MG63 (cell line): ENCODE measurements around the gene CMTM8. TPM values are rescaled to one million over a fixed set of nuclear protein-coding genes. Genes with fewer than 3 reads are reported as not detected.

Source experiments
- DNase-seq: peaks from one replicate; pipeline ENCODE4 v3.0.0-alpha.2; 2020
- H3K27me3 ChIP-seq: fragments of 250-450 bp; sonication (Bioruptor Pico); 2 replicates; pipeline ENCODE4 v1.5.1; 2020; ENCODE audit warnings: mild to moderate bottlenecking, moderate library complexity
- H3K36me3 ChIP-seq: fragments of 250-450 bp; sonication (Bioruptor Pico); 2 replicates; pipeline ENCODE4 v1.5.1; 2020; ENCODE audit warnings: mild to moderate bottlenecking, moderate library complexity
- H3K4me3 ChIP-seq: fragments of 250-450 bp; sonication (Bioruptor Pico); 2 replicates; pipeline ENCODE4 v1.5.1; 2020; ENCODE audit warnings: mild to moderate bottlenecking, moderate library complexity
- H3K9me3 ChIP-seq: fragments of 250-450 bp; sonication (Bioruptor Pico); 2 replicates; pipeline ENCODE4 v1.5.1; 2020; ENCODE audit warnings: mild to moderate bottlenecking, moderate library complexity
- total RNA-seq: library from RNA; depleted of rRNA; stranded (reverse); fragments of >200 nt; shearing (Covaris generic); gene quantifications from 2 replicates; pipeline ENCODE4 v1.2.3, GENCODE V29; 2014; ENCODE audit warnings: low replicate concordance

CMTM8 gene
- total RNA-seq, 1 experiment from 2014 or later: not detected

DNA sequence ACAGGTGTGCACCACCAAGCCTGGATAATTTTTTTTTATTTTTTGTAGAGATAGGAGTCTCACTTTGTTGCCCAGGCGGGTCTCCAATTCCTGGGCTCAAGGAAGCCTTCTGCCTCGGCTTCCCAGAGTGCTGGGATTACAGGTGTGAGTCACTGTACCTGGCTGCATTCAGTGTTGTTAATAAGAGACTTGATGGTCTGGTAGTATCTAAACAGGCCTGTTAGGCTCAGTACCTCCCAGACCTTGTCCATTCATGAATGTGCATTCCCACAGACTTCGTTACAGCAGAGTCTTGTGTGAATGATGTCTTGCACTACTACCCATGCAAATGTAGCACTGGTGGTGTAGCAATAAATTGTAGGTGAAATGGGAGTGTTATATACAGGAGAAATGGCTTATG lies 17.7 kb downstream of the CMTM8 start:
- Histone ChIP-seq H3K9me3 (0 out of 2 replicates have a peak, but pooled peaks cover 4% of the 10 kb centered on the region), H3K27me3 (no peaks in the 10 kb centered on the region), H3K36me3 (no peaks in the 10 kb centered on the region), H3K4me3 (no peak overlapping the region)
- no peak for DNase-seq

DNA sequence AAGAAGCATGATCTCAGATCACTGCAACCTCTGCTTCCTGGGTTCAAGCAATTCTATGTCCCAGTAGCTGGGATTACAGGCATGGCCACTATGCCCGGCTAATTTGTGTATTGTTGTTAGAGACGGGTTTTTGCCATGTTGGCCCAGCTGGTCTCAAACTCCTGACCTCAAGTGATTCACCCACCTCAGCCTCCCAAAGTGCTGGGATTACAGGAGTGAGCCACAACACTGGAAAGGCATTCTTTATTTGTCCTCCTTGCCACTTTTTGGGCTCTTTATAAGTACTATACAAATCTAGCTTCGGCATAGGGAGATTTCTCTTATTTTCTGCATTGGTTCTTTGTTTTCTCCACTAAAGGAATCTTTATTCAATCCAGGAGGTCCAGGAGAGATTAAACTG lies 18.6 kb downstream of the CMTM8 start:
- Histone ChIP-seq H3K4me3 (no peak overlapping the region), H3K9me3 (0 out of 2 replicates have a peak, but pooled peaks cover 4% of the 10 kb centered on the region), H3K27me3 (no peaks in the 10 kb centered on the region), H3K36me3 (no peaks in the 10 kb centered on the region)
- no peak for DNase-seq

DNA sequence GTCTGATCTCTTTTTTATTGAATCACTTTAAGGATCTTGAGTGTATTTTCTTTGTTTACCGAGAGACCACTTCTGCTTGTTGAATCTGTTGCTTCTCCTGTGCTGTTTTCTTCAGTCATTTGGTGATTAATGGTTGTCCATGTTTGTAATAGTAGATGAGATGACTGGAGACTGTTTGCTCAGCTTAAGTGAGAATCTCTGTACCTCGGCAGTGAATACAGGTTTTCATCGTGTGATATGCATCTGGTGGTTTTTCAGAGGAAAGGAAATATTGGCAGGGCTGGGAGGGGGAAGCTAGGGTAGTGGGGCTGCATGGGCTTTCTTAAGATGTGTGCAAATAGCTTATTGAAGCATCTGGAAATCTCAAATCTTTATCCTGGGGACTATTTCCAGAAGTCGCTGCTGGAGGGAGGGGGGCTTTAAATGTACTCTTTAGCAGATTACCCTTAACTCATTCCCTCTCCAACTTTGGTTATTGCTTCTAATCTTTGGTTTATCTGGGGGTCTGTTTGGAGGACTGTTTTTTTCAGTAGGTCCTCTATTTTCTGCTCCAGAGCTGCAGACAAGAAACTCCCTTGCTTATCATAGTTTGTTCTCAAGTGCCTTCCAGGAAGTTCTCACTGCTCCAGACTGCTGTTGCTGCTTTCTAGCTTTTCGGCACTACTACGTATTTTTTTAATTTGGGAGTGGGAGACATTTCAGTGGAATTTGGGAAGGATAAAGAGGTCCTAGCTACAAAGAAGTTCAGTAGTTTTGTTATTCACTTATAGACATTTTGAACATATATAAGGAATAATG lies 19.4 kb downstream of the CMTM8 start:
- no peak for DNase-seq
- no peaks in the 10 kb centered on the region for H3K36me3 ChIP-seq
- 0 out of 2 replicates have a peak, but pooled peaks cover 4% of the 10 kb centered on the region for H3K9me3 ChIP-seq
- no peaks in the 10 kb centered on the region for H3K27me3 ChIP-seq
- H3K4me3 ChIP-seq: no peak overlapping the region

DNA sequence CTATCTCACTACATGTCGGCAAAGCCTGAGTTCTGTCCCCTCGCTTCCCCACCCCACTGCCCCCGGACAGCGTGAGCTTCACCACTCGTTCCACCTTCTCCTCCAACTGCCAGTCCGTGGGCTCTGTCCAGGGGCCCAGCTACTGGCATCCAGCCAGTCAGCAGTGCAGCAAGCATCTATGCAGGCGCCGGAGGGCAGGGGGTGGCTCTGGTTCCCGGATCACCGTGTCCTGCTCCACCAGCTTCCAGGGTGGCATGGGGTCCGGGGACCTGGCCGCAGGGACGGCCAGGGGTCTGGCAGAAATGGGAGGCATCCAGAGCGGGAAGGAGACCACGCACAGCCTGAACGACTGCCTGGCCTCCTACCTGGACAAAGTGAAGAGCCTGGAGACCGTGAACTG lies 20.4 kb downstream of the CMTM8 start:
- DNase-seq: no peak
- no peaks in the 10 kb centered on the region for H3K36me3 ChIP-seq
- H3K4me3 ChIP-seq: no peak overlapping the region
- no peaks in the 10 kb centered on the region for H3K27me3 ChIP-seq
- H3K9me3 ChIP-seq: 0 out of 2 replicates have a peak, but pooled peaks cover 4% of the 10 kb centered on the region

DNA sequence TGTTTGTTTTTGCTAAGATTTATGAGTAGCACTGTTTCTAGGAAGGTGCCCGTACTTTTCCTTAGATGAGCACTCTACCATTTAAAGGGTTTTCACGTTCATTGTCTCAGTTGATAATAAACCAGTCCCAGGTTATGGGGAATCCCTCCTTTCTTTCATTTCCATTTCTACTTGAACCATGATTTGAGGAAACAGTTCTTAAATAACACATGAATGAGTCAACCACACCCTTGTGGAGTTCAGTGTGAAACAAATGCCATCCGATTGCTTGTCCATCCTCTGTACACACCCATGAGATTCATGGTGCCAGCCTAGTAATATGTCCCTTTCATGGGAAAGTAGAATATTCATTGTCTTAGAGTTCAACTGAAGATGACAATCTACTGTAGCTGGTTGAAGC lies 23.1 kb downstream of the CMTM8 start:
- no peak overlapping the region for H3K4me3 ChIP-seq
- no peaks in the 10 kb centered on the region for H3K27me3 ChIP-seq
- DNase-seq: no peak
- H3K9me3 ChIP-seq: no peaks in the 10 kb centered on the region
- no peaks in the 10 kb centered on the region for H3K36me3 ChIP-seq

DNA sequence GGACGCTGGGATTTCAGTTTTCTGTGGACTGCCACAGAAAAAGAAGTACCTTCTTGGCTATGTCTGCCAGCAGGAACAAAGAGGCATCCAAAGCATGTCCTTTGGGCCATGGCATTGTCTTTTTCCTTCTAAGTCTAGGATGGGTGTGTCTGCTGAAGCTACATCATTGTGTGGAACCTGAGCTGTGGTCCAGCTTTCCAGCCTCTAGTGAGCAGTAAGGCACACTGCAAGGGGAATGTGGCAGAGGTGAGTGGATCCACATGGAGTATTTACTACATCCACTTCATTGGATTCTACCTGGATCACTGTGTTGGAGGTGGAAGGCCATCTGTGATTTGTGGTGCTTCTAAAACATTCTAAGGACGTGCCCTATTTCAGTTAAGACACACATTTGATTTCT lies 23.7 kb downstream of the CMTM8 start:
- Histone ChIP-seq H3K4me3 (no peak overlapping the region), H3K9me3 (no peaks in the 10 kb centered on the region), H3K36me3 (no peaks in the 10 kb centered on the region), H3K27me3 (no peaks in the 10 kb centered on the region)
- DNase-seq: no peak

DNA sequence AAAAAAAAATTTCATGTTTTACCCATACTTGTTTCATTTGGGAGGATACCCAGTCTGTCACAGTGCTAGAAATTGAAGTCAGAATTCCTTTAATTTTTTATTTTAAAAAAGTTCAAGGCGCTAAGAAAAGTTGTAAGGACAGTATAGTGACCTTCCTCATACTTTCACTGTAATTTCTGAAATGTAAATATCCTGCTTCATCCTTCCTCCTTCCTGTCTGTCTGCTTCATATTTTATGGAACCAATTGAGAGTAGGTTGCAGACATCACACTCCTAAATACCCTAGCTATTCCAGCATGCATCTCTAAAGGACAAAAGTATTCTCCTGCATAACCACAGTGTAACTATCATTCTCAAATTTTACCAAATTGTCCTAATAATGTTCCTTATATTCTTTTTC lies 35.8 kb downstream of the CMTM8 start:
- no peaks in the 10 kb centered on the region for H3K27me3 ChIP-seq
- no peaks in the 10 kb centered on the region for H3K36me3 ChIP-seq
- DNase-seq: no peak
- no peak overlapping the region for H3K4me3 ChIP-seq
- no peaks in the 10 kb centered on the region for H3K9me3 ChIP-seq

DNA sequence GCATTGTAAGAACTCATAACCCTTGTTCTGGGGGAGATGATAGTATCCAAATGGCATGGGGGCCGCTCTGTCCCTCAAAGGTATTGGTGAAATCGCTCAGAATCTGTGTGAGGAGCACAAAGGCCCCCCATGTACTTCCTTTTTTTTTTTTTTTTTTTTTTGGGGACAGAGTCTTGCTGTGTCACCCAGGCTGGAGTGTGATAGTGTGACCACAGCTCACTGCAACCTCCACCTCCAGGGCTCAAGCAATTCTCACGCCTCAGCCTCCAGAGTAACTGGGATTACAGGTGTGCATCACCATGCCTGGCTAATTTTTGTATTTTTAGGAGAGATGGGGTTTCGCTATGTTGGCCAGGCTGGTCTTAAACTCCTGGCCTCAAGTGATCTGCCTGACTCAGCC lies 37.0 kb downstream of the CMTM8 start:
- Histone ChIP-seq H3K4me3 (no peak overlapping the region), H3K27me3 (no peaks in the 10 kb centered on the region), H3K36me3 (no peaks in the 10 kb centered on the region), H3K9me3 (no peaks in the 10 kb centered on the region)
- no peak for DNase-seq

DNA sequence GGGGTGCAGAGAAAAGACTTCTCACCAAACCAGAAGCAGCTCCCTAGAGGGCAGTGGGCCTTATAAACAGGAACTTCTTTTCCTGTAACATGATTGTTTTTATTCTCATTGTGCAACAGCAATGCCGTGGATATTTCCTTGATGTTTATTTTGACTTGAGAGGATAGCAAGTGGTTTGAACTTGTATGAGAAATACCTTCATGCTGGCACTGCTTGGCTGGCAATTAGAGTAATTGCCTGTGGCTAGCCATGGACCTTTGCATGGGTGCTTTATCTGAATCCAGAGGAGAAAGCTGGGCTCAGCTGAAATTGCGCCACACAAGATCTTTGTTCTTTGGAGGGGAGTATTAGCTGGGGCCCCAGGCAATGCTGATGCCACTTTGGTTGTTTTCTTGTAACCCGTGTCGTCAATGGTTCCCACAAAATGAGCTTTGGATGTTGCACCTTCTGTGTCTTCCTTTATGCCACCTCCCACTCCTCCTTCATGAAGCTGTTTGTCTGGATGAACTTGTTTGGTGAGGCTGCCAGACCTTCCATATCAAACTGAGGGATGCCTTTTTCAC lies 37.9 kb downstream of the CMTM8 start:
- no peak for DNase-seq
- Histone ChIP-seq H3K4me3 (no peak overlapping the region), H3K27me3 (no peaks in the 10 kb centered on the region), H3K9me3 (no peaks in the 10 kb centered on the region), H3K36me3 (no peaks in the 10 kb centered on the region)

DNA sequence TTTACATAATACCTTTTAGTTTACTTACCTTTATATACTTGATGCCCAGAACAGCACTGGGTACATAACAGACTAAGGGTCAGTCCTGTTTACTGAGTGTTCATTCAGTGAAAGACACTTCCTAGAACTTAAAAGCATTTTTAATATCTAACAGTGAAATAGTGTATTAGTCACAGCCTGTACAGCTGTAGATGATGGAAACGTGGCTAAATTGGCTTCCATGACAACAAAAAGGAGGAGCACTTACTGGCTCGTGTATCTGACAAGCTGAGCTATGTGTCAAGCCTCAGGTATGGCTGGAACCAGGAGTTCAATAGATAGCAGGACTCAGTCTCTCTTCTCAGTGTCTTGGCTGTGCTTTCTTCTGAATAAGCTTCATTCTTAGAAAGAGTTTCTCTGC lies 40.2 kb downstream of the CMTM8 start:
- no peak for DNase-seq
- Histone ChIP-seq H3K36me3 (no peaks in the 10 kb centered on the region), H3K4me3 (no peak overlapping the region), H3K27me3 (no peaks in the 10 kb centered on the region), H3K9me3 (no peaks in the 10 kb centered on the region)

DNA sequence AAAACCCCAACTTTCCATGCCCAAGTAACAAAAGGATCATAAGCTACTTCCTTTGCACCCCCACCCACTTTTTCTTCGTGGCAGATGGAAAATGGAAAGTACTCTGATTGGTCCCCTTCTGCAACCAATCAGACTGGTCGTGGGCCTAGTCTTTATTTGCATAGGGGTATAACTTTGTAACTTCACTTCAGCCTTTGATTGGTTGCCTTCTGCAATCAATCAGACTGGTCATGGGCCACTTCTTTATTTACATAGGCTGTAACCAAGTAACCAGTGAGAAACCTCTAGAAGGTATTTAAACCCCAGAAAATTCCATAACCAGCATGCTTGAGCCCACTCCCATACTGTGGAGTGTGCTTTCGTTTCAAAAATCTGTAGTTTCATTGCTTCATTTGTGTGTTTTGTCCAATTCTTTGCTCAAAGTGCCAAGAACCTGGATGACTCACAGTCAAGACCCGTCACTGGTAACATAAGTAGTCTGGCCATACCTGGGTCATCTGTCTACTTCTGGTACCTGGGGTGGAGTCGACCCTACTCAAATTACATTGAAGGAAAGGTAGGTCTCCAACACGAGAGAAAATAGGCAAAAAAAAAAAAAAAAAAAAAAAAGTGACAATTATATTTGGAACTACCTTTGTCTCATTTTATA lies 41.9 kb downstream of the CMTM8 start:
- Histone ChIP-seq H3K27me3 (no peaks in the 10 kb centered on the region), H3K4me3 (no peak overlapping the region), H3K36me3 (no peaks in the 10 kb centered on the region), H3K9me3 (no peaks in the 10 kb centered on the region)
- DNase-seq: no peak

DNA sequence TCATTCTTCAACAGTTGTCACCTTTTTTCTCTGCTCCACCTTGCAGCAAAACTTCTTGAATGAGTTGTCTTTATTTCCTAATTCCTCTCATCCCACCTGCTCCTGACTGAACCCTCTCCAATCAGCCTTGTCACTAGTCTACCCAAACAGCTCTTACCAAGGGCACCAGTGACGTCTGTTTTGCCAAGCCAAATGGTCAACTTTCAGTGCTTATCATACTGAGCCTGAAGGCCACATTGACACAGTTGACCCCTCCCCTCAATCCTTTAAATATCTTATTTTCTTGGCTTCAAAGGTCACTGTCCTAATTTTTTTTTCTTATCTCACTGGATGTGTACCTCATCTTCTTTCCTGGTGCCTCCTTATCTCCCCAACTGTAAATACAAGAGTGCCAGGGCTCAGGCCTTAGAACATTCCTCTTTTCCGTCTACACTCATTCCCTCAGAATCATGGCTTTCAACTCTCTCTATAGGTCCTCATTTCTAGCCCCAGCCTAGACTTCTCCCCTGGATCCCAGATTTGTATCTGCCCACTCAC lies 43.2 kb downstream of the CMTM8 start:
- H3K4me3 ChIP-seq: no peak overlapping the region
- no peaks in the 10 kb centered on the region for H3K27me3 ChIP-seq
- no peaks in the 10 kb centered on the region for H3K9me3 ChIP-seq
- DNase-seq: no peak
- no peaks in the 10 kb centered on the region for H3K36me3 ChIP-seq

DNA sequence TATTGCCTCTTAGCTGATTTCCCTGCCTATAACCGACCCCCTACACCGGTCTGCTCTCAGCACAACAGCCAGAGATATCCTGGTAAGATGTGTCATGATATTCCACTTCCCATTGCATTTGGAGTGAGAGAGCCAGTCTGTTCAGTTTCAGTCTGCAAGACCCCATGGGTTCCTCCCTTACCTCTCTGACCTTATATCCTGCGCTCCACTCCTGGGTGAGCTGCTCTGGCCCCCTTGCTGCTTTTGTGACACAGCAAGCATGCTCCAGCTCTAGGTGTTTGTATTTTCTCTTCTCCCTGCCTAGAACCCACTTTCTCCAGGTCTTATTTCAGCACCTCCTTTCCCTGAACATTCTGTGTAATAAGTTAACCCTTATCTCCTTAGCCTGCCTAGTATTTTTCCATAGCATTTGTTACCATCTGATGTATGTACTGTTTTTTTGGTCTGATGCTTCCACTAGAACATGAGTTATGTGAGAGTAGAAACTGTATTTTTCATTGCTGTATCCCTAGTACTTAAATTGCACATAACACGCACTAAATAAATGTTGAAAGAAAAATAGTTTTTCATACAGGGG lies 44.2 kb downstream of the CMTM8 start:
- no peak for DNase-seq
- H3K27me3 ChIP-seq: no peaks in the 10 kb centered on the region
- H3K9me3 ChIP-seq: no peaks in the 10 kb centered on the region
- H3K36me3 ChIP-seq: no peaks in the 10 kb centered on the region
- H3K4me3 ChIP-seq: no peak overlapping the region

DNA sequence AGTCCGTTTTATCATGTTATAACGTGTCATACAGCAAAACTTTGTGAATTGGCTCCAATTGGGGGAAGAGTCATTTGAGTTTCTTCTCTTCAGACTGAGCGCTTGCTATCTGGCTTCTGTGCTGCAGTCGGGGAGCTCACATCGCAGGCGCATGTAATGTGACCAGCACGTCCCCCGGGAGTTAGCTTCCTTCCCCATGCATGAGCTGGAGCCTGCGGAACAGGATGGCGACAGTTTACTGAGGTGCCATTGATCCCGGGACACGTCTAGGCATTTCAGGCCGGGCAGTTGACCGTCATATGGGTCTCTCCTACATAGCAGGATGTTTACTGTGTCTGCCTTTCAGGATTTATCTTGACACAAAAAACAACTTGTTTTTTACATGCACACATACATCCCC lies 44.8 kb downstream of the CMTM8 start:
- Histone ChIP-seq H3K27me3 (no peaks in the 10 kb centered on the region), H3K36me3 (no peaks in the 10 kb centered on the region), H3K9me3 (no peaks in the 10 kb centered on the region), H3K4me3 (no peak overlapping the region)
- no peak for DNase-seq

DNA sequence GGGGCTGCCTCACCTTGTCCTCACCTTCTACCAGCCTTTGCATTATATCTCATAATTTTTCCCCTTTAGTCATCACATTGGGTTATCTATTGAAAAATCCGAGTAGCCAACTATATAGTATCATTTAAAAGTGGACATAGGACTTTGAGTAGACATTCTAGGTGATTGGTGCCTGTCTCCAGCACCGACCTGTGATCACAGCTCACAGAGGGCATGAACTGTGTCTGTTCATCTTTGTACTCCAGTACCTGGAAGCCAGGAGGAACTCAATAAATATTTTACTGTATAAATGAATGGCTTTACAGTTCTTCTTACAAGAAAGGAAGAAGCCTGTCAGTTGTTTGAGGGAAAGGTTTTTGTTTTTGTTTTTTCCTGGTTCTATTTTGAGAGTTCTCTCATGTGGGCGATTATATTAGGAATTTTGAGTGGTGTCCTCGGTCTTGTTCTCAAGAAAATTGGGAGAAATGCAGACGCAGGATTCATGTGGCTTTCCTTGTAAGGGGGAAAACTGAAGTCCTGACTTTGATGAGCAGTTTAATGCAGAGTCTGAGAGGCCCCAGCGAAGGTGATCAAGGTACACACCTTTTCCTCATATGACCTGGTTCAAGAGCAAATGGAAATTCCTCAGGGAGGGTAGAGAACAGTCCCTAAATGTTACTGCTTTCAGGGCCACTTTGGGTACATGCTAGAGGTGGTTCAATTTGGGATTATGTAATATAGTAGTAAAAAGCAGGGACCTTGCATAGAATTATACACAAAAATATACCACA lies 46.1 kb downstream of the CMTM8 start:
- Histone ChIP-seq H3K27me3 (no peaks in the 10 kb centered on the region), H3K4me3 (no peak overlapping the region), H3K36me3 (no peaks in the 10 kb centered on the region), H3K9me3 (no peaks in the 10 kb centered on the region)
- DNase-seq: no peak

DNA sequence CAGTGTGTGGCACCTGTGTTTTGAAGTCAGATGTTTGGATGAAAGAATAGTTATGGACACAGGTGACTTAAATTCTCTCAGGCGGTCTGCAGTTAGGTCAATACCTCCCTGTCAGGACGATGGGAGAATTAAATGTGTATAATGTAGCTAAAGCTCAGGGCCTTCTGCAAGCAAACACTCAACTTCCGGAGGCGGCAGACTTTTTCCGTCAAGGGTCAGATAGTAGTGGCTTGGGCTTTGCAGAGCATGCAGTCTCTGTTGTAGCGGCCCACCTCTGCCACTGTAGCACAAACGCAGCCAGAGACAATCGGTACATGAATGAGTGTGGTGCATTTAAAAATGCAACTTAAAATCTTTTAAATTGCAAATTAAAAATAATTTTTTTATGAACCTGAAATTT lies 47.4 kb downstream of the CMTM8 start:
- no peak for DNase-seq
- Histone ChIP-seq H3K9me3 (no peaks in the 10 kb centered on the region), H3K4me3 (no peak overlapping the region), H3K36me3 (no peaks in the 10 kb centered on the region), H3K27me3 (no peaks in the 10 kb centered on the region)

DNA sequence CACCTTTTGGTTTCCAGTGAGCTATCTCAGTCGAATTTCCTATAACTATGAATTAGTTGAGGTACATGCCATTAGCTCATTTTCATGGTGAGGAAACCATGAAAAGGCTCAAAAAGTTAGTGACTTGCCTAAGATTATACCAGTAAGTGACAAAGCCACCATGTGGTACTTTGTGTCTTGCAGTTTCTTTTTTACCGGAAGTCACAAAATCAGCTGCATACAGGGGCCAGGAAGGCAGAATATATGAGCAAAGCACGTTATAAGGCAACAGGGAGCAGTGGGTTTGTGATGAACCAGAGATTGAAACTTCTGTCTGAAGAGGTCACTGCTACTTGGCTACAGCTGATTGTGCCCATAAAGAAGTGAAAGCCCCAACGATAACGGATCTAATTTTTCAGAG lies 50.3 kb downstream of the CMTM8 start:
- Histone ChIP-seq H3K36me3 (no peaks in the 10 kb centered on the region), H3K9me3 (no peaks in the 10 kb centered on the region), H3K27me3 (no peaks in the 10 kb centered on the region), H3K4me3 (no peak overlapping the region)
- DNase-seq: no peak
